ENCODE results near the gene AHCY.

AHCY gene

DNA sequence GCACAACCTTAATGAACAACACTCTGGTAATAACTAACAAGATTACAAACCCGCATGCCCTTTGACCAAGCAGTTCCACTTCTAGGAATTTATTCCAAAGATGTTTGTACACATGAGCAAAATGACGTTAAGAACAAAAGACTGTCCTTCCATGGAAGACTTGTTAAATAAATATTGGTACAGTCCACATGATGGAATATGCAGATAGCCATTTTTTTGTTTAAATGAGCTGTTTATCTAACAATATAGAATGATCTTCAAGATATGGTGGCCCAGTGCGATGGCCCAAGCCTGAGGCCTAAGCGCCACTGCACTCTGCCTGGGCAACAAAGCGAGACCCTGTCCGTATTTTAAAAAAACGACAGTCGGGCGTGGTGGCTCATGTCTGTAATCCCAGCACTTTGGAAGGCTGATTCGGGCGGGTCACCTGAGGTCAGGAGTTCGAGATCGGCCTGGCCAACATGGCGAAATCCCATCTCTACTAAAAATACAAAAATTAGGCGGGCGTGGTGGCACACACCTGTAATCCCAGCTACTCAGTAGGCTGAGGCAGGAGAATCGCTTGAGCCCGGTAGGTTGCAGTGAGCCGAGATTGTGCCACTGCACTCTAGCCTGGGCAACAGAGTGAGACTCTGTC, 7.4 kb upstream of the AHCY start:
- Histone ChIP-seq H3K14ac (ENCODE audit: low read length) (no peak overlapping the region), H4K91ac (ENCODE audit: low read depth, low read length, poor library complexity) (no peak overlapping the region), H2BK5ac (ENCODE audit: low read length) (no peak overlapping the region), H2BK15ac (ENCODE audit: low read length) (no peak overlapping the region), H3K18ac (ENCODE audit: low read length) (no peak overlapping the region), H2AFZ (ENCODE audit: low read length) (peak overlapping the region; percentile 98), H2BK12ac (ENCODE audit: low read length) (no peak overlapping the region), H3K27me3 (ENCODE audit: control insufficient read depth in 3 of 3, insufficient read depth in 3 of 3, low read depth in 1 of 3, low read length in 3 of 3) (peaks cover 2 to 10% (median 8%) of the 10 kb centered on the region in 3 experiments), H3K9me3 (replicated peaks in 1 of 2; ENCODE audit: control insufficient read depth in 2 of 2, insufficient read depth in 1 of 2, low read depth in 1 of 2, low read length in 2 of 2) (no peaks in the 10 kb centered on the region), H3K9ac (ENCODE audit: low read depth, low read length, poor library complexity) (no peak overlapping the region), H2BK120ac (ENCODE audit: low read depth, low read length) (no peak overlapping the region), H3K4me3 (ENCODE audit: low read length in 2 of 2) (no peak overlapping the region), H3K27ac (replicated peaks; ENCODE audit: low read length) (no peak overlapping the region), H3K4me1 (ENCODE audit: control insufficient read depth in 2 of 2, insufficient read depth in 1 of 2, low read depth in 1 of 2, low read length in 2 of 2) (peaks cover 4 to 6% of the 10 kb centered on the region in 2 donors), H4K8ac (ENCODE audit: low read depth, low read length) (no peak overlapping the region), H3K36me3 (replicated peaks in 1 of 2; ENCODE audit: control insufficient read depth in 2 of 2, insufficient read depth in 2 of 2, low read length in 2 of 2) (no peaks in the 10 kb centered on the region), H3K23ac (ENCODE audit: low read depth, low read length, poor library complexity) (no peak overlapping the region), H3K79me1 (ENCODE audit: low read depth, low read length) (no peaks in the 10 kb centered on the region), H3K4me2 (ENCODE audit: insufficient read depth, low read length, poor library complexity, severe bottlenecking) (no peak overlapping the region), H2AK5ac (ENCODE audit: low read depth, low read length) (no peak overlapping the region), H3K4ac (ENCODE audit: low read length) (no peak overlapping the region)
- no CpG with 5 or more reads among the region's 19 CpGs for WGBS, 2 donors (ENCODE audit: extremely low coverage in 2 of 2, insufficient read length in 2 of 2, insufficient replicate concordance in 1 of 2)
- DNase-seq (ENCODE audit: low spot score) = no peak

DNA sequence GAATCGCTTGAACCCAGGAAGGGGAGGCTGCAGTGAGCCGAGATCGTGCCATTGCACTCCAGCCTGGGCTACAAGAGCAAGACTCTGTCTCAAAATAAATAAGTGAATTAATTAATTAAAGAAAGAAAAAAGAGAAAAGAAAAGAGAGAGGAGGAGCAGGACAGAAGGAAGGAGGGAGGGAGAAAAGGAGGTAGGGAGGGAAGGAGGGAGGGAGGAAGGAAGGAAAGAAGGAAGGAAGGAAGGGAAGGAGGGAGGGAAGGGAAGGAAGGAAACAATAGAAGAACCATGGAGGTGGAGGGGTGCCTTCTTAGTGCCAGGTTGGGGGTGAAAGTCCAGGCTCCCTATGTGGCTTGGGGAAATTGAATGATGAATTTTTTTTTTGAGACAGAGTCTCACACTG, 6.5 kb upstream of the AHCY start:
- WGBS, 2 donors (ENCODE audit: extremely low coverage in 2 of 2, insufficient read length in 2 of 2, insufficient replicate concordance in 1 of 2) = no CpG with 5 or more reads among the region's 3 CpGs
- no peak overlapping the region for H3K27ac ChIP-seq (replicated peaks; ENCODE audit: low read length)
- peaks cover 4 to 6% of the 10 kb centered on the region in 2 donors for H3K4me1 ChIP-seq (ENCODE audit: control insufficient read depth in 2 of 2, insufficient read depth in 1 of 2, low read depth in 1 of 2, low read length in 2 of 2)

DNA sequence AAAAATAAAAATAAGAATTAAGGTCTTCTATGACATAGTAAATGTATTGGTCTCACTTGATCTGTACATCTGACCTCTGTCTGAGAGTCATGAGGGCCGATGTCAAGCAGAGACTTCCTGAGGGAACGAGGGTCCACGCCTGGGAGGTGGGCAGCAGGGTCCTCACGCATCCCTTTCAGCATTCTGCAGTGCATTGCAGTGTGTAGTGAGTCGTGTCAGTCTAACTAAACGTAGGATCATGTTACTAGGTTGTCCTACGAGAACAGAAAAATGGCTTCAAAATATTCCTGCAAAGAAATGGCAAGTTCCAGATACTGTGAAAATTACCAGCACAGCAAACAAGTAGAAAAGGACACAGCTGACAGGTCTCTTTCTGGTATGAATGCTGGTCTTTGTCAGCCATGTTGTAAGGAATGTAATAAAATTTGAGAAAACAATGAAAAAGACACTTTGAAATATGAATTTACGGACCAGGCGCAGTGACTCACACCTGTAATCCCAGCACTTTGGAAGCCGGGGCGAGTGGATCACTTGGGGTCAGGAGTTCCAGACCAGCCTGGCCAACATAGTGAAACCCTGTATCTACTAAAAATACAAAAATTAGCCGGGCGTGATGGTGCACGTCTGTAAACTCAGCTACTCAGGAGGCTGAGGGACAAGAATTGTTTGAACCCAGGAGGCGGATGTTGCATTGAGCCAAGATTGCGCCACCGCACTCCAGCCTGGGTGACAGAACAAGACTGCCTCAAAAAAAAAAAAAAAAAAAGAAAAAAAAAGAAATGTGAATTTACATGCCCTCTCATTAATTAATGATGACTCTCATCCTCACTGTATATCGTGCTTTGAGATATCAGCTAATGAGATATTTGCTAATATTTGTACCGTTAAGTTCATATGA, 2.4 kb upstream of the AHCY start:
- peaks cover 3 to 13% of the 10 kb centered on the region in 2 donors for H3K4me1 ChIP-seq (ENCODE audit: control insufficient read depth in 2 of 2, insufficient read depth in 1 of 2, low read depth in 1 of 2, low read length in 2 of 2)
- H3K79me1 ChIP-seq (ENCODE audit: low read depth, low read length) = peaks cover 6% of the 10 kb centered on the region
- H3K27ac ChIP-seq (replicated peaks; ENCODE audit: low read length) = no peak overlapping the region
- H2BK15ac ChIP-seq (ENCODE audit: low read length) = no peak overlapping the region
- H3K36me3 ChIP-seq (replicated peaks in 1 of 2; ENCODE audit: control insufficient read depth in 2 of 2, insufficient read depth in 2 of 2, low read length in 2 of 2) = peaks cover 0 to 9% of the 10 kb centered on the region in 2 donors
- no peaks in the 10 kb centered on the region for H3K9me3 ChIP-seq (replicated peaks in 1 of 2; ENCODE audit: control insufficient read depth in 2 of 2, insufficient read depth in 1 of 2, low read depth in 1 of 2, low read length in 2 of 2)
- no CpG with 5 or more reads among the region's 19 CpGs for WGBS, 2 donors (ENCODE audit: extremely low coverage in 2 of 2, insufficient read length in 2 of 2, insufficient replicate concordance in 1 of 2)
- no peak for DNase-seq (ENCODE audit: low spot score)
- H3K9ac ChIP-seq (ENCODE audit: low read depth, low read length, poor library complexity) = no peak overlapping the region
- H2AK5ac ChIP-seq (ENCODE audit: low read depth, low read length) = no peak overlapping the region
- no peak overlapping the region for H3K4me2 ChIP-seq (ENCODE audit: insufficient read depth, low read length, poor library complexity, severe bottlenecking)
- no peak overlapping the region for H4K8ac ChIP-seq (ENCODE audit: low read depth, low read length)
- H3K18ac ChIP-seq (ENCODE audit: low read length) = no peak overlapping the region
- H3K4me3 ChIP-seq (ENCODE audit: low read length in 2 of 2) = no peak overlapping the region
- H2BK5ac ChIP-seq (ENCODE audit: low read length) = no peak overlapping the region
- no peak overlapping the region for H3K23ac ChIP-seq (ENCODE audit: low read depth, low read length, poor library complexity)
- H4K91ac ChIP-seq (ENCODE audit: low read depth, low read length, poor library complexity) = no peak overlapping the region
- no peak overlapping the region for H2BK12ac ChIP-seq (ENCODE audit: low read length)
- no peaks in the 10 kb centered on the region for H3K27me3 ChIP-seq (ENCODE audit: control insufficient read depth in 3 of 3, insufficient read depth in 3 of 3, low read depth in 1 of 3, low read length in 3 of 3)
- no peak overlapping the region for H3K14ac ChIP-seq (ENCODE audit: low read length)
- H3K4ac ChIP-seq (ENCODE audit: low read length) = no peak overlapping the region
- peak overlapping the region; percentile 79 for H2AFZ ChIP-seq (ENCODE audit: low read length)
- no peak overlapping the region for H2BK120ac ChIP-seq (ENCODE audit: low read depth, low read length)

More for the DNA sequence above, 6.5 kb upstream of the AHCY start:
- H3K14ac ChIP-seq (ENCODE audit: low read length) = no peak overlapping the region
- H3K36me3 ChIP-seq (replicated peaks in 1 of 2; ENCODE audit: control insufficient read depth in 2 of 2, insufficient read depth in 2 of 2, low read length in 2 of 2) = no peaks in the 10 kb centered on the region
- no peak overlapping the region for H3K9ac ChIP-seq (ENCODE audit: low read depth, low read length, poor library complexity)
- H2BK15ac ChIP-seq (ENCODE audit: low read length) = no peak overlapping the region
- no peak overlapping the region for H3K4me3 ChIP-seq (ENCODE audit: low read length in 2 of 2)
- H3K79me1 ChIP-seq (ENCODE audit: low read depth, low read length) = no peaks in the 10 kb centered on the region
- no peak for DNase-seq (ENCODE audit: low spot score)
- H3K9me3 ChIP-seq (replicated peaks in 1 of 2; ENCODE audit: control insufficient read depth in 2 of 2, insufficient read depth in 1 of 2, low read depth in 1 of 2, low read length in 2 of 2) = no peaks in the 10 kb centered on the region
- H4K91ac ChIP-seq (ENCODE audit: low read depth, low read length, poor library complexity) = no peak overlapping the region
- no peak overlapping the region for H3K4ac ChIP-seq (ENCODE audit: low read length)
- no peak overlapping the region for H3K23ac ChIP-seq (ENCODE audit: low read depth, low read length, poor library complexity)
- no peak overlapping the region for H3K4me2 ChIP-seq (ENCODE audit: insufficient read depth, low read length, poor library complexity, severe bottlenecking)
- no peak overlapping the region for H2AFZ ChIP-seq (ENCODE audit: low read length)
- H2AK5ac ChIP-seq (ENCODE audit: low read depth, low read length) = no peak overlapping the region
- H4K8ac ChIP-seq (ENCODE audit: low read depth, low read length) = no peak overlapping the region
- peaks cover 2 to 10% (median 8%) of the 10 kb centered on the region in 3 experiments for H3K27me3 ChIP-seq (ENCODE audit: control insufficient read depth in 3 of 3, insufficient read depth in 3 of 3, low read depth in 1 of 3, low read length in 3 of 3)
- no peak overlapping the region for H2BK120ac ChIP-seq (ENCODE audit: low read depth, low read length)
- H2BK5ac ChIP-seq (ENCODE audit: low read length) = no peak overlapping the region
- no peak overlapping the region for H3K18ac ChIP-seq (ENCODE audit: low read length)
- H2BK12ac ChIP-seq (ENCODE audit: low read length) = no peak overlapping the region

DNA sequence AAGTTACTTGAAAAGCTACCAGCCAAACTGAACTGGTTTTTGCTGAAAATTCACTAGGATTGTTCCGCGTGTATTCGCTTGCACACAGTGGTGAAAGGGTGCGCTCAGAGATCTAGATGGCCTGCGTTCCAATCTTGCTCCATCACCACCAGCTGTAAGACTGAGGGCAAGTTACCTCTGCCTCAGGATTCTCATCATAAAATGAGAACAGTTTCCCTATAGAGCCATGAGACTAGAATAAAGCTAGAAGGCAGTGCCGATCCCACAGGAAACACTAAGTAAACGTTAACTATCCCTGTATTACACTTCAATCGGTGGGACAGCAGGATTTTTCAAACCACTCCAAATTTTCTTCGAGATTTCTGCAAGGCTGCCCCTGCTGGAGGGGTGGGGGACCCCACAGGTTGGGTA, 838 bp downstream of the AHCY start:
- no peak overlapping the region for H3K14ac ChIP-seq (ENCODE audit: low read length)
- peak overlapping the region; percentile 78 for H3K9ac ChIP-seq (ENCODE audit: low read depth, low read length, poor library complexity)
- no peak overlapping the region for H3K27ac ChIP-seq (replicated peaks; ENCODE audit: low read length)
- WGBS, 2 donors (ENCODE audit: extremely low coverage in 2 of 2, insufficient read length in 2 of 2, insufficient replicate concordance in 1 of 2) = no CpG with 5 or more reads among the region's 9 CpGs
- no peak overlapping the region for H2BK15ac ChIP-seq (ENCODE audit: low read length)
- peaks cover 3 to 13% of the 10 kb centered on the region in 2 donors for H3K4me1 ChIP-seq (ENCODE audit: control insufficient read depth in 2 of 2, insufficient read depth in 1 of 2, low read depth in 1 of 2, low read length in 2 of 2)
- H3K36me3 ChIP-seq (replicated peaks in 1 of 2; ENCODE audit: control insufficient read depth in 2 of 2, insufficient read depth in 2 of 2, low read length in 2 of 2) = peaks cover 3 to 29% of the 10 kb centered on the region in 2 donors
- H2BK12ac ChIP-seq (ENCODE audit: low read length) = no peak overlapping the region
- H3K4me3 ChIP-seq (ENCODE audit: low read length in 2 of 2) = peak overlapping the region; percentile 80 to 97
- H2BK120ac ChIP-seq (ENCODE audit: low read depth, low read length) = no peak overlapping the region
- no peaks in the 10 kb centered on the region for H3K27me3 ChIP-seq (ENCODE audit: control insufficient read depth in 3 of 3, insufficient read depth in 3 of 3, low read depth in 1 of 3, low read length in 3 of 3)
- no peak overlapping the region for H2BK5ac ChIP-seq (ENCODE audit: low read length)
- peak overlapping the region; percentile 97 for H2AFZ ChIP-seq (ENCODE audit: low read length)
- peak overlapping the region; percentile 0 for H3K18ac ChIP-seq (ENCODE audit: low read length)
- no peak overlapping the region for H4K8ac ChIP-seq (ENCODE audit: low read depth, low read length)
- H3K23ac ChIP-seq (ENCODE audit: low read depth, low read length, poor library complexity) = no peak overlapping the region
- peaks cover 11% of the 10 kb centered on the region for H3K79me1 ChIP-seq (ENCODE audit: low read depth, low read length)
- DNase-seq (ENCODE audit: low spot score) = no peak
- H4K91ac ChIP-seq (ENCODE audit: low read depth, low read length, poor library complexity) = no peak overlapping the region
- H3K4ac ChIP-seq (ENCODE audit: low read length) = no peak overlapping the region
- H3K9me3 ChIP-seq (replicated peaks in 1 of 2; ENCODE audit: control insufficient read depth in 2 of 2, insufficient read depth in 1 of 2, low read depth in 1 of 2, low read length in 2 of 2) = peaks cover 2 to 3% of the 10 kb centered on the region in 2 donors
- no peak overlapping the region for H2AK5ac ChIP-seq (ENCODE audit: low read depth, low read length)
- H3K4me2 ChIP-seq (ENCODE audit: insufficient read depth, low read length, poor library complexity, severe bottlenecking) = peak overlapping the region; percentile 70
